Measurements from ENCODE around the gene FGFBP2.
"Not testable (repeated sequence)": the region's sequence is repeated elsewhere in the genome, so short reads cannot be mapped to it uniquely, and the experiment has no call there.

Gene FGFBP2

GRCh38 chr4:15920723-15921591 is 42.0 kb downstream of the FGFBP2 start:
- H3K4me3 ChIP-seq (ENCODE audit: low read depth, low read length), result no peak overlapping the region
- TF ChIP-seq CTCF (IDR thresholded peaks at IDR 0.05; ENCODE audit: borderline replicate concordance, insufficient read depth, low read depth, low read length), result no peak

GRCh38 chr4:15918484-15919129 is 44.4 kb downstream of the FGFBP2 start:
- TF ChIP-seq CTCF (IDR thresholded peaks at IDR 0.05; ENCODE audit: borderline replicate concordance, insufficient read depth, low read depth, low read length), result no peak
- H3K4me3 ChIP-seq (ENCODE audit: low read depth, low read length), result no peak overlapping the region

GRCh38 chr4:15917297-15917696 is 45.7 kb downstream of the FGFBP2 start:
- H3K4me3 ChIP-seq (ENCODE audit: low read depth, low read length), result no peak overlapping the region
- TF ChIP-seq CTCF (IDR thresholded peaks at IDR 0.05; ENCODE audit: borderline replicate concordance, insufficient read depth, low read depth, low read length), result no peak

GRCh38 chr4:15916358-15916757 is 46.6 kb downstream of the FGFBP2 start:
- H3K4me3 ChIP-seq (ENCODE audit: low read depth, low read length), result not testable (repeated sequence)

GRCh38 chr4:15914736-15915135 is 48.2 kb downstream of the FGFBP2 start:
- TF ChIP-seq CTCF (IDR thresholded peaks at IDR 0.05; ENCODE audit: borderline replicate concordance, insufficient read depth, low read depth, low read length), result no peak
- no peak overlapping the region for H3K4me3 ChIP-seq (ENCODE audit: low read depth, low read length)

GRCh38 chr4:15914291-15914690 is 48.7 kb downstream of the FGFBP2 start:
- no peak for TF ChIP-seq CTCF (IDR thresholded peaks at IDR 0.05; ENCODE audit: borderline replicate concordance, insufficient read depth, low read depth, low read length)
- H3K4me3 ChIP-seq (ENCODE audit: low read depth, low read length), result no peak overlapping the region

GRCh38 chr4:15913631-15913970 is 49.4 kb downstream of the FGFBP2 start:
- TF ChIP-seq CTCF (IDR thresholded peaks at IDR 0.05; ENCODE audit: borderline replicate concordance, insufficient read depth, low read depth, low read length), result no peak
- no peak overlapping the region for H3K4me3 ChIP-seq (ENCODE audit: low read depth, low read length)
